K562 (cell line): ENCODE results near the gene PIGL. TPM values are rescaled to one million over a fixed set of nuclear protein-coding genes. Genes with fewer than 3 reads are reported as not detected.

Source experiments
- ARNT ChIP-seq, 2 experiments: fragments of 450-650 bp; IDR thresholded peaks; 2 replicates each; pipeline ENCODE4 v1.6.1; 2016; ENCODE audit warnings: mild to moderate bottlenecking in 1 of 2
- BHLHE40 ChIP-seq: IDR thresholded peaks from 2 replicates; pipeline ENCODE4 v1.6.1; 2011; ENCODE audit warnings: low read length, improper control_type of control experiment
- CBFA2T3 ChIP-seq: fragments of 450-650 bp; IDR thresholded peaks from 2 replicates; pipeline ENCODE4 v1.6.1; 2017
- DIDO1 ChIP-seq: fragments of 450-650 bp; IDR thresholded peaks from 2 replicates; pipeline ENCODE4 v1.6.1; 2016; ENCODE audit warnings: low read depth, missing biosample characterization, missing genetic modification characterization
- EP400 ChIP-seq: fragments of 450-650 bp; IDR thresholded peaks from 2 replicates; pipeline ENCODE4 v1.6.1; 2017; ENCODE audit warnings: antibody characterized with exemption, mild to moderate bottlenecking, moderate library complexity
- HSF4 ChIP-seq: fragments of 250-450 bp; sonication (Bioruptor Pico); IDR thresholded peaks from 2 replicates; pipeline ENCODE4 v2.1.2; 2022; ENCODE audit warnings: mild to moderate bottlenecking, moderate library complexity, borderline replicate concordance
- JUNB ChIP-seq: fragments of 450-650 bp; formaldehyde crosslinking; conservative IDR thresholded peaks from 2 replicates; pipeline ENCODE4 v1.4.0; 2020; ENCODE audit warnings: mild to moderate bottlenecking
- KHSRP ChIP-seq: fragments of 450-650 bp; IDR thresholded peaks from 2 replicates; pipeline ENCODE4 v1.6.1; 2017
- NBN ChIP-seq: fragments of 450-650 bp; IDR thresholded peaks from 2 replicates; pipeline ENCODE4 v1.6.1; 2016; ENCODE audit warnings: low read depth, mild to moderate bottlenecking
- NFATC3 ChIP-seq: fragments of 450-650 bp; IDR thresholded peaks from 2 replicates; pipeline ENCODE4 v1.6.1; 2017; ENCODE audit warnings: mild to moderate bottlenecking
- PHF21A ChIP-seq: fragments of 450-650 bp; IDR thresholded peaks from 2 replicates; pipeline ENCODE4 v1.6.1; 2017; ENCODE audit warnings: low read depth, borderline replicate concordance
- PTRF ChIP-seq: fragments of 450-650 bp; IDR thresholded peaks from 2 replicates; pipeline ENCODE4 v1.6.1; 2016; ENCODE audit warnings: mild to moderate bottlenecking, missing genetic modification characterization, missing compliant biosample characterization
- SLC30A9 ChIP-seq: fragments of 250-450 bp; sonication (Bioruptor Pico); IDR thresholded peaks from 2 replicates; pipeline ENCODE4 v1.8.0; 2022; ENCODE audit warnings: mild to moderate bottlenecking, moderate library complexity
- ZC3H11A ChIP-seq: IDR thresholded peaks from 2 replicates; pipeline ENCODE4 v1.6.1; 2012; ENCODE audit warnings: low read depth, low read length, improper control_type of control experiment
- ZNF282 ChIP-seq: sonication (generic); formaldehyde crosslinking; IDR thresholded peaks from 2 replicates; pipeline ENCODE4 v1.8.1; 2023; ENCODE audit warnings: missing genetic modification reagents
- ZNF551 ChIP-seq: fragments of 250-450 bp; sonication (Bioruptor Pico); IDR thresholded peaks from 2 replicates; pipeline ENCODE4 v1.5.0; 2021; ENCODE audit warnings: mild to moderate bottlenecking, moderate library complexity
- ZNF561 ChIP-seq: fragments of 450-650 bp; formaldehyde crosslinking; conservative IDR thresholded peaks from 2 replicates; pipeline ENCODE4 v1.4.0; 2020; ENCODE audit warnings: mild to moderate bottlenecking, moderate library complexity
- ZNF57 ChIP-seq: fragments of 450-650 bp; formaldehyde crosslinking; IDR thresholded peaks from 2 replicates; pipeline ENCODE4 v1.4.0; 2020; ENCODE audit warnings: mild to moderate bottlenecking, moderate library complexity
- ZNF695 ChIP-seq: fragments of 450-650 bp; formaldehyde crosslinking; IDR thresholded peaks from 2 replicates; pipeline ENCODE4 v1.4.0; 2020; ENCODE audit warnings: mild to moderate bottlenecking, moderate library complexity
- ZNF76 ChIP-seq: fragments of 250-450 bp; sonication (Bioruptor Pico); IDR thresholded peaks from 2 replicates; pipeline ENCODE4 v1.4.0; 2020; ENCODE audit warnings: mild to moderate bottlenecking, moderate library complexity, borderline replicate concordance
- polyA plus RNA-seq, 8 experiments: library from polyadenylated mRNA; depleted of rRNA in 4 of 8; stranded (reverse) in 5 of 8; unstranded in 3 of 8; fragments of >200 nt; fragmentation: Nextera tagmentation in 2 of 8; fragmentation: Illumina TruSeq in 1 of 8; extraction: Ambion mirVana in 2 of 8; extraction: Trizol in 1 of 8; gene quantifications; 2 replicates each; pipeline versions ENCODE4 v1.2.1 to v1.2.3, GENCODE V29; 2011 to 2014; ENCODE audit warnings: inconsistent platforms in 1 of 8, missing spikeins in 1 of 8
- total RNA-seq, 7 experiments: library from RNA; depleted of rRNA in 6 of 7; stranded (reverse); fragments of >200 nt in 6 of 7; fragmentation: Illumina TruSeq in 2 of 7; extraction: Trizol in 2 of 7; gene quantifications; 2 replicates each; pipeline versions ENCODE4 v1.2.1 to v1.2.3, GENCODE V29; 2011 to 2021; ENCODE audit warnings: low replicate concordance in 1 of 7
- TF ChIP-seq, protein P1 (sequence below): fragments of 450-650 bp; IDR thresholded peaks from 2 replicates; pipeline ENCODE4 v1.6.1; 2016; ENCODE audit warnings: low read depth
- TF ChIP-seq, protein P2 (sequence below): fragments of 450-650 bp; formaldehyde crosslinking; IDR thresholded peaks from 2 replicates; pipeline ENCODE4 v1.4.0; 2022; ENCODE audit warnings: mild to moderate bottlenecking, moderate library complexity

PIGL gene
- total and polyA plus RNA-seq, 9 of the 15 experiments (the other 6 are each of a cell fraction or from before 2014, with no cell fraction given): 19.9 to 55.3 (median 29.6) TPM

- TF ChIP-seq, protein P1, sequence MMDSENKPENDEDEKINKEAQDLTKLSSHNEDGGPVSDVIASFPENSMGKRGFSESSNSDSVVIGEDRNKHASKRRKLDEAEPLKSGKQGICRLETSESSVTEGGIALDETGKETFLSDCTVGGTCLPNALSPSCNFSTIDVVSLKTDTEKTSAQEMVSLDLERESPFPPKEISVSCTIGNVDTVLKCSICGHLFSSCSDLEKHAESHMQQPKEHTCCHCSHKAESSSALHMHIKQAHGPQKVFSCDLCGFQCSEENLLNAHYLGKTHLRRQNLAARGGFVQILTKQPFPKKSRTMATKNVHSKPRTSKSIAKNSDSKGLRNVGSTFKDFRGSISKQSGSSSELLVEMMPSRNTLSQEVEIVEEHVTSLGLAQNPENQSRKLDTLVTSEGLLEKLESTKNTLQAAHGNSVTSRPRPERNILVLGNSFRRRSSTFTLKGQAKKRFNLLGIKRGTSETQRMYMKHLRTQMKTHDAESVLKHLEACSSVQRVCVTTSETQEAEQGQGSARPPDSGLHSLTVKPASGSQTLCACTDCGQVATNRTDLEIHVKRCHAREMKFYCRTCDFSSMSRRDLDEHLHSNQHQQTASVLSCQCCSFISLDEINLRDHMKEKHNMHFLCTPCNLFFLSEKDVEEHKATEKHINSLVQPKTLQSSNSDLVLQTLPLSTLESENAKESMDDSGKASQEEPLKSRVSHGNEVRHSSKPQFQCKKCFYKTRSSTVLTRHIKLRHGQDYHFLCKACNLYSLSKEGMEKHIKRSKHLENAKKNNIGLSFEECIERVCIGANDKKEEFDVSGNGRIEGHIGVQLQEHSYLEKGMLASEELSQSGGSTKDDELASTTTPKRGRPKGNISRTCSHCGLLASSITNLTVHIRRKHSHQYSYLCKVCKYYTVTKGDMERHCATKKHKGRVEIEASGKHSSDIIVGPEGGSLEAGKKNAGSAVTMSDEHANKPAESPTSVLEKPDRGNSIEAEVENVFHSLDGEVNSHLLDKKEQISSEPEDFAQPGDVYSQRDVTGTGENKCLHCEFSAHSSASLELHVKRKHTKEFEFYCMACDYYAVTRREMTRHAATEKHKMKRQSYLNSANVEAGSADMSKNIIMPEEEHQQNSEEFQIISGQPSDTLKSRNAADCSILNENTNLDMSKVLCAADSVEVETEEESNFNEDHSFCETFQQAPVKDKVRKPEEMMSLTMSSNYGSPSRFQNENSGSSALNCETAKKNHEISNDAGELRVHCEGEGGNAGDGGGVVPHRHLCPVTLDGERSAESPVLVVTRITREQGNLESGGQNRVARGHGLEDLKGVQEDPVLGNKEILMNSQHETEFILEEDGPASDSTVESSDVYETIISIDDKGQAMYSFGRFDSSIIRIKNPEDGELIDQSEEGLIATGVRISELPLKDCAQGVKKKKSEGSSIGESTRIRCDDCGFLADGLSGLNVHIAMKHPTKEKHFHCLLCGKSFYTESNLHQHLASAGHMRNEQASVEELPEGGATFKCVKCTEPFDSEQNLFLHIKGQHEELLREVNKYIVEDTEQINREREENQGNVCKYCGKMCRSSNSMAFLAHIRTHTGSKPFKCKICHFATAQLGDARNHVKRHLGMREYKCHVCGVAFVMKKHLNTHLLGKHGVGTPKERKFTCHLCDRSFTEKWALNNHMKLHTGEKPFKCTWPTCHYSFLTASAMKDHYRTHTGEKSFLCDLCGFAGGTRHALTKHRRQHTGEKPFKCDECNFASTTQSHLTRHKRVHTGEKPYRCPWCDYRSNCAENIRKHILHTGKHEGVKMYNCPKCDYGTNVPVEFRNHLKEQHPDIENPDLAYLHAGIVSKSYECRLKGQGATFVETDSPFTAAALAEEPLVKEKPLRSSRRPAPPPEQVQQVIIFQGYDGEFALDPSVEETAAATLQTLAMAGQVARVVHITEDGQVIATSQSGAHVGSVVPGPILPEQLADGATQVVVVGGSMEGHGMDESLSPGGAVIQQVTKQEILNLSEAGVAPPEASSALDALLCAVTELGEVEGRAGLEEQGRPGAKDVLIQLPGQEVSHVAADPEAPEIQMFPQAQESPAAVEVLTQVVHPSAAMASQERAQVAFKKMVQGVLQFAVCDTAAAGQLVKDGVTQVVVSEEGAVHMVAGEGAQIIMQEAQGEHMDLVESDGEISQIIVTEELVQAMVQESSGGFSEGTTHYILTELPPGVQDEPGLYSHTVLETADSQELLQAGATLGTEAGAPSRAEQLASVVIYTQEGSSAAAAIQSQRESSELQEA: no peak
- TF ChIP-seq ZNF282 (CRISPR knock-in tag) (no peak), NBN (no peak), HSF4 (CRISPR knock-in tag) (no peak), ZNF695 (CRISPR knock-in tag) (no peak), ARNT (IDR thresholded peaks at IDR 0.05) (no peak), SLC30A9 (no peak), PTRF (no peak), NFATC3 (no peak), PHF21A (no peak), DIDO1 (tag) (no peak), ZNF561 (CRISPR knock-in tag) (no peak), ZC3H11A (no peak), KHSRP (no peak), BHLHE40 (no peak), ZNF551 (CRISPR knock-in tag) (no peak), CBFA2T3 (no peak), EP400 (peak; percentile 69; the same call in 1 of the 2 replicates), JUNB (CRISPR knock-in tag) (no peak), ZNF76 (CRISPR knock-in tag) (no peak), ZNF57 (no peak)
- TF ChIP-seq, protein P2, sequence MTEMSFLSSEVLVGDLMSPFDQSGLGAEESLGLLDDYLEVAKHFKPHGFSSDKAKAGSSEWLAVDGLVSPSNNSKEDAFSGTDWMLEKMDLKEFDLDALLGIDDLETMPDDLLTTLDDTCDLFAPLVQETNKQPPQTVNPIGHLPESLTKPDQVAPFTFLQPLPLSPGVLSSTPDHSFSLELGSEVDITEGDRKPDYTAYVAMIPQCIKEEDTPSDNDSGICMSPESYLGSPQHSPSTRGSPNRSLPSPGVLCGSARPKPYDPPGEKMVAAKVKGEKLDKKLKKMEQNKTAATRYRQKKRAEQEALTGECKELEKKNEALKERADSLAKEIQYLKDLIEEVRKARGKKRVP (CRISPR knock-in tag): no peak
These were observed 1.6 kb upstream of the PIGL start, which contains the start of gene NCOR1 (continued) for GRCh38 chr17:16215273-16215964.
